Suprapubic skin (tissue), 4 donors: ENCODE measurements around the gene SLC7A6. TPM values are rescaled to one million over a fixed set of nuclear protein-coding genes. Genes with fewer than 3 reads are reported as not detected.
A peak's percentile ranks its signal among the peaks of the same experiment; 100 is the strongest.

Source experiments
- DNase-seq, 2 donors: peaks; one replicate each; pipeline ENCODE4 v3.0.0-alpha.2; 2019; ENCODE audit warnings: low spot score in 2 of 2
- H3K27ac ChIP-seq: fragments of 200-600 bp; sonication (generic); one replicate; pipeline ENCODE4 v1.5.1; 2019
- H3K27me3 ChIP-seq: fragments of 200-600 bp; sonication (generic); one replicate; pipeline ENCODE4 v1.5.1; 2019
- H3K36me3 ChIP-seq: fragments of 200-600 bp; sonication (generic); one replicate; pipeline ENCODE4 v1.5.1; 2019
- H3K4me1 ChIP-seq: fragments of 200-600 bp; sonication (generic); one replicate; pipeline ENCODE4 v1.5.1; 2019
- H3K4me3 ChIP-seq: fragments of 200-600 bp; sonication (generic); one replicate; pipeline ENCODE4 v1.5.1; 2019; ENCODE audit warnings: mild to moderate bottlenecking
- H3K9me3 ChIP-seq: fragments of 200-600 bp; sonication (generic); one replicate; pipeline ENCODE4 v1.5.1; 2019
- EP300 ChIP-seq: sonication (generic); formaldehyde crosslinking; IDR thresholded peaks from one replicate; pipeline ENCODE4 v1.6.1; 2017; ENCODE audit warnings: antibody characterized with exemption
- POLR2A ChIP-seq, 2 donors: fragments of 450-650 bp; IDR thresholded peaks; one replicate each; pipeline ENCODE4 v1.6.1; 2017; ENCODE audit warnings: antibody characterized with exemption in 2 of 2, mild to moderate bottlenecking in 2 of 2, moderate library complexity in 2 of 2
- POLR2AphosphoS5 ChIP-seq, 3 donors: sonication (generic); formaldehyde crosslinking; IDR thresholded peaks; one replicate each; pipeline ENCODE4 v1.6.1; 2017; ENCODE audit warnings: antibody characterized with exemption in 3 of 3
- WGBS: methylation state at CpG from one replicate; pipeline ENCODE4 v1.1.5; 2018; 5-methylcytosine and 5-hydroxymethylcytosine counted together
- total RNA-seq, 4 donors: library from RNA; depleted of rRNA; stranded (reverse); fragments of >200 nt; gene quantifications; one replicate each; pipeline ENCODE4 v1.1.0, GENCODE V29; 2016
- TF ChIP-seq, protein P1 (sequence below), 2 donors: fragments of 200-600 bp in 1 of 2; fragments of 450-650 bp in 1 of 2; sonication (generic) in 1 of 2; IDR thresholded peaks; one replicate each; pipeline ENCODE4 v1.5.1; 2016 to 2019; ENCODE audit warnings: antibody characterized with exemption in 2 of 2, mild to moderate bottlenecking in 1 of 2, moderate library complexity in 1 of 2

Gene SLC7A6
- total RNA-seq, 4 donors from 2014 or later, result 31.5 to 167 (median 49.0) TPM

DNA sequence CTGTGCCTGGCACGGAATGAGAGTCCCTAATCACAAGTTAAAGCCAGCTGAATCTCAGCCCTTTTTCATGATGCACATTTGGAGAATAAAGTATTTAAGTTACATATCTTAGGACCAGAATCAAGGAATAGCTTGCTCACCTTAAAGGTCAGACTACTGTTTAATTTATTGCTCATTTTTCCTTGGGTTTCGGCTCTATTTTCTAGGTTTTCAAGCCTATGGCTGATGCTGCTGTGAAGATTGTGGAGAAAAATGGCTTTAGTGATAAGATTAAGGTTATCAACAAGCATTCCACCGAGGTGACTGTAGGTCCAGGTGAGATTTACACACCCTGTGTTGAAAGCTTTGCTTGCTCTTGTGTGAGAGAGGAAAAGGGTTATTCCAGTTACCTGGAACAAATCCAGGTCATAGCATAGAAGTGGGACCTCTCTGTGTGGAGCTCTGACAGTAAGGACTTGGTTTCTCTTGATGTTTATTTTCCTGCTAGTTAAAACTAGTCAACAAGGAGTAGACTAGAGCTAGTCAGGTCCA is 64.6 kb downstream of the SLC7A6 start:
- H3K27me3 ChIP-seq, result no peaks in the 10 kb centered on the region
- peaks cover 38% of the 10 kb centered on the region for H3K36me3 ChIP-seq
- peaks cover 18% of the 10 kb centered on the region for H3K4me1 ChIP-seq
- WGBS, result 37% methylated on average over 3 of the region's 3 CpGs
- no peak for DNase-seq
- no peaks in the 10 kb centered on the region for H3K9me3 ChIP-seq
- H3K27ac ChIP-seq, result no peak overlapping the region
- TF ChIP-seq POLR2A (IDR thresholded peaks at IDR 0.05), result no peak
- TF ChIP-seq, protein P1, sequence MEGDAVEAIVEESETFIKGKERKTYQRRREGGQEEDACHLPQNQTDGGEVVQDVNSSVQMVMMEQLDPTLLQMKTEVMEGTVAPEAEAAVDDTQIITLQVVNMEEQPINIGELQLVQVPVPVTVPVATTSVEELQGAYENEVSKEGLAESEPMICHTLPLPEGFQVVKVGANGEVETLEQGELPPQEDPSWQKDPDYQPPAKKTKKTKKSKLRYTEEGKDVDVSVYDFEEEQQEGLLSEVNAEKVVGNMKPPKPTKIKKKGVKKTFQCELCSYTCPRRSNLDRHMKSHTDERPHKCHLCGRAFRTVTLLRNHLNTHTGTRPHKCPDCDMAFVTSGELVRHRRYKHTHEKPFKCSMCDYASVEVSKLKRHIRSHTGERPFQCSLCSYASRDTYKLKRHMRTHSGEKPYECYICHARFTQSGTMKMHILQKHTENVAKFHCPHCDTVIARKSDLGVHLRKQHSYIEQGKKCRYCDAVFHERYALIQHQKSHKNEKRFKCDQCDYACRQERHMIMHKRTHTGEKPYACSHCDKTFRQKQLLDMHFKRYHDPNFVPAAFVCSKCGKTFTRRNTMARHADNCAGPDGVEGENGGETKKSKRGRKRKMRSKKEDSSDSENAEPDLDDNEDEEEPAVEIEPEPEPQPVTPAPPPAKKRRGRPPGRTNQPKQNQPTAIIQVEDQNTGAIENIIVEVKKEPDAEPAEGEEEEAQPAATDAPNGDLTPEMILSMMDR (IDR thresholded peaks at IDR 0.05), result no peak
- no peak for TF ChIP-seq POLR2AphosphoS5 (IDR thresholded peaks at IDR 0.05)
- TF ChIP-seq EP300, result no peak
- no peak overlapping the region for H3K4me3 ChIP-seq

DNA sequence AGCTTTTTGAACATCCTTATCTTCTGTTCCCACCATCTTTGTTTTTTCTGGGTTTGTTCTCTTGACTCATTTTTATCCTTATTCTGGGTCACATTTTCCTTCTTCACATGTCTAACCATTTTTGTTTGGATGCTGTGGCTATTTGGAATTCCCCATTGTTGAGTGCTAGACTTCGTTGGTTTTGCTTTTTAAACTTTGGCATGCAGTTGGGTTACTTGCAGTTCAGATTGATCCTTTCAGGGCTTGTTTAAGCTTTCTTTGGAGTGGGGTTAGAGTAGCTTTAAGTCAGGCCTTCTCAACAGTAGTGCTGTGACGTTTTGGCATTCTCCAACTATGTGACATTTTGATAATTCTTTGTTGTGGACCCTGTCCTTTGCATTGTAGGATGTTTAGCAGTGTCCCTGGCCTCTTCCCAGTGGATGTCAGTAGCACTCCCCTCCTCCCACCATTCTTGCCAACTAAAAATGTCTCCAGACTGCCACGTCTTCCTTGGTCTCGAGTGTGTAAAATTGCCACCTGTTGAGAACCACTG is 67.6 kb downstream of the SLC7A6 start:
- H3K27me3 ChIP-seq, result no peaks in the 10 kb centered on the region
- H3K9me3 ChIP-seq, result no peaks in the 10 kb centered on the region
- 41% methylated on average over 4 of the region's 4 CpGs for WGBS
- TF ChIP-seq EP300 (no peak), POLR2A (IDR thresholded peaks at IDR 0.05) (no peak), POLR2AphosphoS5 (IDR thresholded peaks at IDR 0.05) (no peak)
- TF ChIP-seq, protein P1 (IDR thresholded peaks at IDR 0.05), result no peak
- peaks cover 31% of the 10 kb centered on the region for H3K4me1 ChIP-seq
- peaks cover 10% of the 10 kb centered on the region for H3K36me3 ChIP-seq
- DNase-seq, result no peak
- H3K4me3 ChIP-seq, result no peak overlapping the region
- no peak overlapping the region for H3K27ac ChIP-seq

DNA sequence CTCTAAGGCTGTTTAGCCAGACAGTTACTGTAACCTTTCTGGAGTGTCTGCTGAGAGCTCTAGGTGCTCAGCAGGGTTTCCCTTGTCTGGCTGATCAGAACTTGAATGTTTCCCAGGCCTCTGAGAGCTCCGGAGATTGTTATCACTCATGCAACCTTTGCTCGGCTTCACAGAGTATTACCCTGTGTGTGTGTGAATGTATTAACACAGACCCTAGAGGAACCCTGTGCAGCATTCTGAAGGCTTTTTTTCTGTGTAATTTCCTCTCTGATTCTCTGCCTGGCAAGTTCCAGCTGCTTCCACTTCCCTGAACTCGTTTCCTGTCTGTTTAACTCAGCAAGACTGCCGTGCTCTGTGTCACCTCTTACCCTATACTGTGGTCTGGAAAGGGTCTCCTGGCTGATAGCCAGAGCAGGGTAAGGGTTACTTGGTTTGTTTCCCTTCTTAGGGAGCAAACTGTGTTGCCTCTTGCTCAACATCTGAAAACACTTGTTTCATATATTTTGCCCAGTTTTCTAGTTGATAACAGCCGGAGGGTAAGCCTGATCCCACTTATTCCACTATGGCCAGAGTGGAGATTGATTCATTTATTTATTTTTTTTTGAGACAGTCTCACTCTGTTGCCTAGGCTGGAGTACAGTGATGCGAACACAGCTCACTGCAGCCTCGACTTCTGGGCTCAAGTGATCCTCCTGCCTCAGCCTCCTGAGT is 68.2 kb downstream of the SLC7A6 start:
- no peaks in the 10 kb centered on the region for H3K9me3 ChIP-seq
- no peak for TF ChIP-seq POLR2AphosphoS5 (IDR thresholded peaks at IDR 0.05)
- H3K36me3 ChIP-seq, result peaks cover 16% of the 10 kb centered on the region
- no peak overlapping the region for H3K4me3 ChIP-seq
- peaks cover 31% of the 10 kb centered on the region for H3K4me1 ChIP-seq
- no peak for DNase-seq
- H3K27me3 ChIP-seq, result no peaks in the 10 kb centered on the region
- H3K27ac ChIP-seq, result peak overlapping the region; percentile 6
- WGBS, result 59% methylated on average over 7 of the region's 7 CpGs

DNA sequence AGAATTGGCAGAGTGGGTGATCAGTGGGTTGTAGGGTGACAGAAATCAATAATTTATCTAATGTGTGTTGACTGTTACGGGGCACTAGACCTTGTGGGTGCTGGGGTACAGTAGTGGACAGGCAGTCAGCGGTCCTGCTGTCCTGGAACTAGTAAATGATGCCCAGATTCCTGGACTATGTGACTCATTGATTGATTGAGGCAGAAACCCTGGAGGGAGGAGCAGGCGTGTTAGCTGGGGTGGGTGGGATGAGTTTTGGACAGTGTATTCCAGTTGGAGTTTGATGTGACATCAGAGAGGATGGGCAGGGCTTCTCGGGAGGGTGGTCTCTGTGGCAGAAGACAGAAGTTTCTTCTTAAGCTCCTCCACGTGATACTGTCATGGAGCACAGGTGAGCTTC is 70.8 kb downstream of the SLC7A6 start:
- no peaks in the 10 kb centered on the region for H3K9me3 ChIP-seq
- no peak for TF ChIP-seq POLR2A (IDR thresholded peaks at IDR 0.05)
- TF ChIP-seq, protein P1 (IDR thresholded peaks at IDR 0.05), result no peak
- no peak for TF ChIP-seq POLR2AphosphoS5 (IDR thresholded peaks at IDR 0.05)
- TF ChIP-seq EP300, result no peak
- peaks cover 29% of the 10 kb centered on the region for H3K4me1 ChIP-seq
- no peak for DNase-seq
- H3K27ac ChIP-seq, result no peak overlapping the region
- H3K4me3 ChIP-seq, result no peak overlapping the region
- peaks cover 42% of the 10 kb centered on the region for H3K36me3 ChIP-seq
- WGBS, result 84% methylated on average over 5 of the region's 5 CpGs
- H3K27me3 ChIP-seq, result no peaks in the 10 kb centered on the region

DNA sequence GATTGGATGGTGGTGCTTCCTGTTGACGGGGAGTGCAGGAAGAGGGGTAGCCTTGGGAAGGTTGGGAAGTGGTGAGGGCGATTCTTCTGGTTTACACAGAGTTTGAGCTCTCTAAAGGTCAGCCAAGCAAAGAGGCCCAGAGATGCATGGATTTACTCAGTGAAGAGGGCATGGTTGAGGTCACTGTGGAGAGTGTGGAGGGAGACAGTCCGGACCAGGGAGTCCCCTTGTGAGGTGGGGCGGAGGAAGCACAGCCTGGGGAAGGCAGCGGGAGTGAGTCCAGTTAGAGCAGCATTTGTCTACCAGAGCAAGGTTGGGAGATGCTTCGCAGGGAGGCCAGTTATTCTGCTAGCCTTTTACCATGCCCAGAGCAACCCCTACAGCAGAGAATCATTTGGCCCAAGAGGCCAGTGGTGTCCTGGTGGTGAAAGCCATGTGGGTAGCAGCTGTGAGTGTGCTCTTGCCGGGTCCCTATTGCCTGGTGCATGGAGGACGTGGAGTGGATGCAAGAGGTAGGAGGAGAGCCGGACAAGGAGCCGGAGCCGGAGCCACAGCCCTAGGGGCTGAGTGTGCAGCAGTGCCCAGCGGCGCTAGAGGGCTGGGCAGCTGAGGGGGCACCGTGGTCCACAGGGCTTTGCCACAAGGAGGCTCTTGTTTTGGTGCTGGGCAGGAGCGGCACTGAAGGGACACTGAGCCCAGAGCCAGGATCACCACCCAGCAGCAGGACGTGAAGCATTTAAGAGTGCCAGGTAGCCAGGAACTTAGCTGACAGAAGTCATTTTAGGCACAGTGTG is 74.2 kb downstream of the SLC7A6 start:
- no peaks in the 10 kb centered on the region for H3K9me3 ChIP-seq
- TF ChIP-seq POLR2A (IDR thresholded peaks at IDR 0.05) (no peak), POLR2AphosphoS5 (IDR thresholded peaks at IDR 0.05) (no peak), EP300 (no peak)
- TF ChIP-seq, protein P1 (IDR thresholded peaks at IDR 0.05), result no peak
- no peak for DNase-seq
- H3K4me1 ChIP-seq, result peaks cover 17% of the 10 kb centered on the region
- H3K27ac ChIP-seq, result no peak overlapping the region
- peaks cover 66% of the 10 kb centered on the region for H3K36me3 ChIP-seq
- no peaks in the 10 kb centered on the region for H3K27me3 ChIP-seq
- 90% methylated on average over 16 of the region's 16 CpGs for WGBS
- H3K4me3 ChIP-seq, result no peak overlapping the region
